BE2C (cell line): ENCODE measurements around the gene H2BK1.
A peak's percentile ranks its signal among the peaks of the same experiment; 100 is the strongest.

ENCODE experiments used
- DNase-seq: peaks from one replicate; pipeline ENCODE4 v3.0.0-alpha.2; 2020
- H3K27me3 ChIP-seq: fragments of 250-450 bp; sonication (Bioruptor Pico); 2 replicates; pipeline ENCODE4 v1.5.1; 2020; ENCODE audit warnings: mild to moderate bottlenecking
- H3K36me3 ChIP-seq: fragments of 250-450 bp; sonication (Bioruptor Pico); 2 replicates; pipeline ENCODE4 v1.5.1; 2020; ENCODE audit warnings: mild to moderate bottlenecking
- H3K4me1 ChIP-seq: fragments of 250-450 bp; sonication (Bioruptor Pico); 2 replicates; pipeline ENCODE4 v1.5.1; 2020
- H3K4me3 ChIP-seq: 2 replicates; pipeline ENCODE4 v1.5.1; 2011; ENCODE audit warnings: low read depth, low read length
- H3K9me3 ChIP-seq: fragments of 250-450 bp; sonication (Bioruptor Pico); 2 replicates; pipeline ENCODE4 v1.5.1; 2020
- TF ChIP-seq, protein P1 (sequence below): IDR thresholded peaks from 2 replicates; pipeline ENCODE4 v1.5.1; 2012; ENCODE audit warnings: mild to moderate bottlenecking, low read depth, low read length

Gene H2BK1

DNA sequence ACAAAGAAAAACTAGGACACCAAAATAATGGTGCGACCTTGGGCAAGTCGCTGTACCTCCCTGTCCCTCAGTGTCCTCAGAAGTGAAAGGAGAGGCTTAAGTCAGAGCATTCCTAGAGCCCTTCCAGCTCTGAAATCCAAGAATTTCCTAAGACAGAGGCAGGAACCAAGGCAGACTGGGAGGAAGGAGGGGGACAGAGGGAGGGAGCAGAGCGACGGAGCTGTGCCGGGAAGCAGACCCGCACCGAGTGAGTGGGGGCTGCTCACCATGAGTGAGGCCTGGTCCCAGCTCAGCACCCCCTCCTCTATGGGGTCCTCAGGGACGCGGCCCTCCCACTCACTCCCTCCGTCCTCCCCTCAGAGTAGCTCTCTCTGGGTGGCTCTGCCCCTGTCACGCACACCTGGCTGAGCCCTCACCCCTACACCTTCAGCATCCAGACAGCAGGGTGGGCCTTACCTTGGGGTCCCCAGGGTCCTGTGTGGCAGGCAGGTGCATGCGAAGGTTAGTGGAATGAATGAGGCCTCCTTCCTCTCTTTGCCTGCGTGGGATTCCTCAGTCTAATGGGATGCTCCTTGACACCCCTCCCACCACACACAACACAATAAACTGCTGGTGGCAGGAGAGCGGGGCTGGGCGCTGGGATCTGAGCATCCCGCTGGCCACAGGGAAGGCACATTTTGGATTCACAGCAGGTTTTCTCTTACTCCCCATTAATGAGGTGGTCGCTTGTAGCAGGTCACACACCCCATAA, 42.8 kb upstream of the H2BK1 start:
- Histone ChIP-seq H3K4me3 (no peak overlapping the region), H3K36me3 (no peaks in the 10 kb centered on the region), H3K9me3 (no peaks in the 10 kb centered on the region), H3K27me3 (peaks cover 7% of the 10 kb centered on the region; the same call in 1 of the 2 replicates), H3K4me1 (peaks cover 6% of the 10 kb centered on the region)
- TF ChIP-seq, protein P1, sequence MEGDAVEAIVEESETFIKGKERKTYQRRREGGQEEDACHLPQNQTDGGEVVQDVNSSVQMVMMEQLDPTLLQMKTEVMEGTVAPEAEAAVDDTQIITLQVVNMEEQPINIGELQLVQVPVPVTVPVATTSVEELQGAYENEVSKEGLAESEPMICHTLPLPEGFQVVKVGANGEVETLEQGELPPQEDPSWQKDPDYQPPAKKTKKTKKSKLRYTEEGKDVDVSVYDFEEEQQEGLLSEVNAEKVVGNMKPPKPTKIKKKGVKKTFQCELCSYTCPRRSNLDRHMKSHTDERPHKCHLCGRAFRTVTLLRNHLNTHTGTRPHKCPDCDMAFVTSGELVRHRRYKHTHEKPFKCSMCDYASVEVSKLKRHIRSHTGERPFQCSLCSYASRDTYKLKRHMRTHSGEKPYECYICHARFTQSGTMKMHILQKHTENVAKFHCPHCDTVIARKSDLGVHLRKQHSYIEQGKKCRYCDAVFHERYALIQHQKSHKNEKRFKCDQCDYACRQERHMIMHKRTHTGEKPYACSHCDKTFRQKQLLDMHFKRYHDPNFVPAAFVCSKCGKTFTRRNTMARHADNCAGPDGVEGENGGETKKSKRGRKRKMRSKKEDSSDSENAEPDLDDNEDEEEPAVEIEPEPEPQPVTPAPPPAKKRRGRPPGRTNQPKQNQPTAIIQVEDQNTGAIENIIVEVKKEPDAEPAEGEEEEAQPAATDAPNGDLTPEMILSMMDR = no peak
- no peak for DNase-seq

- TF ChIP-seq, protein P1 = no peak
- Histone ChIP-seq H3K4me1 (peaks cover 6% of the 10 kb centered on the region), H3K27me3 (peaks cover 4% of the 10 kb centered on the region; the same call in 1 of the 2 replicates), H3K9me3 (no peaks in the 10 kb centered on the region), H3K4me3 (no peak overlapping the region; the same call in 1 of the 2 replicates), H3K36me3 (no peaks in the 10 kb centered on the region)
- no peak for DNase-seq
Measured at GRCh38 chr7:151252561-151252835, 42.2 kb upstream of the H2BK1 start.

GRCh38 chr7:151251689-151252560, 41.6 kb upstream of the H2BK1 start:
- peaks cover 4% of the 10 kb centered on the region; the same call in 1 of the 2 replicates for H3K27me3 ChIP-seq
- H3K36me3 ChIP-seq = no peaks in the 10 kb centered on the region
- H3K4me1 ChIP-seq = peaks cover 6% of the 10 kb centered on the region
- H3K4me3 ChIP-seq = peak overlapping the region; percentile 70
- peak; percentile 74 for DNase-seq
- TF ChIP-seq, protein P1 = no peak
- no peaks in the 10 kb centered on the region for H3K9me3 ChIP-seq

- DNase-seq = no peak
Measured at GRCh38 chr7:151251328-151251688, 41.0 kb upstream of the H2BK1 start.

DNA sequence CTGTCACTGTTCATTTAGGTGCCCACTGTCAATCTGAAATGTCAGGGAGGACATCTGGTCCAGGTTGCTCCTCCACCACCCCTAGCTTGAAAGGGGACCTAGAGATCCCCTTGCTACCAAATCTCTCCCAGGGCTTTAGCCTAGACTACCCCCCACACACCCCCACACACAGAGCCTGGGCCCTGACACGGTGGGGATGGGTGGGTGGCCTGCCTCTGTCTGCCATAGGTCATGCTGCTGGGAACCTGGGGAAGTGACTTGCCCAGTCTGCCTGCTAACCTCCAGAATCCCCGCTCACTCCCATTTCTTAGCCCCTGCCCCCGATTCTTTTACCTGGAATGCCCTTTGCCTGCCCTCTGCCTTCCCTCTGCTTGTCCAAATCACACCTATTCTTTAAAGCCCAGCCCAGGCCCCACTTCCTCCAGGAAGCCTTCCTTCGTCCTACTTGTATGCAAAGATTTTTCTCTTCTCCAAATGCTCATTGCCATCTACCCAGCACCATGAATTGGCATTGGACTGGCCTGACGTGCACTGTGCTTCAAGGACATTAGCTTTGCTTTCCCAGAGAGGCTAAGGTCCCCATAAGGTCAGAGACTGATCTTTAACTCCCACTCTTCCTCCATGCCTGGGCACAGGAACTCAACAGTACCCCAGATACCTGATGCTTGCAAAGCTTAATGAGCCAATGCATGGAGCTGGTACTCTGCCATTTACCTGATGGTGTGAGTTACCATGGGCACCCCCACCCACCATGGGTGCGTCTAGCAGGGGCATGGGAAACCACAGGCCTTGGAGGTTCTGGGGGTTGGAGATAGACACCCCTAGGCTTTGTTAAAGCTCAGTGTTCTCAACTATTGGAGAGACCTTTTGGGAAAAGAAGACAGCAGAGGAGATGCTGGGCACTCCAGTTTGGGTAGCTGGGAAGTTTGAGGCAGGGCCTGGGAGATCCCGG, 40.2 kb upstream of the H2BK1 start:
- H3K9me3 ChIP-seq = no peaks in the 10 kb centered on the region
- H3K4me1 ChIP-seq = peaks cover 6% of the 10 kb centered on the region
- TF ChIP-seq, protein P1 = no peak
- no peak overlapping the region for H3K4me3 ChIP-seq
- no peaks in the 10 kb centered on the region for H3K27me3 ChIP-seq
- DNase-seq = no peak
- H3K36me3 ChIP-seq = no peaks in the 10 kb centered on the region

More at GRCh38 chr7:151251328-151251688, 41.0 kb upstream of the H2BK1 start:
- Histone ChIP-seq H3K27me3 (peaks cover 2% of the 10 kb centered on the region; the same call in 1 of the 2 replicates), H3K9me3 (no peaks in the 10 kb centered on the region), H3K36me3 (no peaks in the 10 kb centered on the region), H3K4me1 (peaks cover 6% of the 10 kb centered on the region), H3K4me3 (peak overlapping the region; percentile 70)
- TF ChIP-seq, protein P1 = no peak
